Dermis microvascular lymphatic vessel endothelial cell (primary cell): ENCODE measurements around the gene CCDC82. TPM values are rescaled to one million over a fixed set of nuclear protein-coding genes. Genes with fewer than 3 reads are reported as not detected.

Source experiments
- DNase-seq, 2 donors: peaks; one replicate each; pipeline versions ENCODE4 v3.0.0 to v3.0.0-alpha.2; 2010; ENCODE audit warnings: low read depth in 2 of 2
- total RNA-seq: library from RNA; depleted of rRNA; stranded (reverse); fragments of >200 nt; gene quantifications from 2 replicates; pipeline ENCODE4 v1.2.1, GENCODE V29; 2014

CCDC82 gene
- total RNA-seq, 1 donor from 2014 or later, result 11.2 TPM

DNA sequence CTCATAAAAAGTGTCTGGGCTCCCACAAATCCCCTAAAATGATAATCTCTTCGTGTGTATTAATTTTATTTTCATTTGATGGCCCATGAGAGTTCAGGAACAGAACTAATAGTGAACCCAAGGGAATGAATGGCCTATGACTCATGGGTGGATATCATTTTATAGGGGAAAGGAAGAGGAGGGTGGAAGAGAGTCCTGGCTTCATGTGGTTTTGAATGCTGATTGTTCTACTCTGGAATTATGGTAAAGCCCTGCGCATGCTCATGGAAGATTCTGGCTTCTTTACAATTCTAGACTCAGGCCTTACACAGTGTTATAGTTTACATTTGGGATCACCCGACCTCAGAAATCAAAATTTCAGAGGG lies 82.0 kb downstream of the CCDC82 start:
- peak; percentile 87 to 92 for DNase-seq

DNA sequence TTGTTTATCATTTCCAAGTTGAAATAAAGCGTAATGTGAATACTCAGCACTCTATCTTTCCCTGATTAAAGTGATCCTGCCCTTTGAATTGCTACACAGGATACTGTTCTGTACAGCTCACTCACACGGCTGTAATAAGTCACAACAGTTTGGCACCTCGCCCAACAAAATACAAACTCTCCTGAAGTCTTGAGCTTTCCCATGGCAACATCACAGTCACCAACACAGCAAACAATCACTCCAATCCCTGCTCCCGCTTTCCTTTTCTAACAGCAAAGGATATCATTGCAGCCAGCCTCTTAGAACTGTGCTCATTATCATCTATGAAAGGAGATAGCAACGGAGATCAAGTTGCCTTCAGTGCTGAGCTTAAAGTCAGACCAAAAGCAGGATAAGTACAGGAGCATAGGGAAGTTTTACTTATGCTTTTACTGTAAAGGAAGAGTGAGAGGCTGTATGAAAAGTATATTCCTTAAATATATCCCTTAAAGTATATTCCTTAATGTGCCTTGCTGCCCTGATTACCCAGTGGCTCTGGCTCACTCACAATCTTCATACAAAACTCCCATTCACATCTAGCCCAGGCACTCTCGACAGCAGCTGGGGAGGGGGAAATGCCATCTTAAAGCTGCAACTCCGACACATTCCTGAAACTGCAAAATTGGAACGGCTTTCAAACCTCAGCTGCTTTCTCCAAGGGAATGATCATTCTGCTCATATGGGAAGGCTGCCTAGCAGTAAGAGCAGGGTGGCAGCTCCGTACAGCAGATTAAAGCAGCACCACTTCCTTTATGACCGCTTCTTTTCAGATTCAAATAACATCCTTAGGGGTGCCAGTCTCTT lies 82.6 kb downstream of the CCDC82 start:
- peak; percentile 100 for DNase-seq

DNA sequence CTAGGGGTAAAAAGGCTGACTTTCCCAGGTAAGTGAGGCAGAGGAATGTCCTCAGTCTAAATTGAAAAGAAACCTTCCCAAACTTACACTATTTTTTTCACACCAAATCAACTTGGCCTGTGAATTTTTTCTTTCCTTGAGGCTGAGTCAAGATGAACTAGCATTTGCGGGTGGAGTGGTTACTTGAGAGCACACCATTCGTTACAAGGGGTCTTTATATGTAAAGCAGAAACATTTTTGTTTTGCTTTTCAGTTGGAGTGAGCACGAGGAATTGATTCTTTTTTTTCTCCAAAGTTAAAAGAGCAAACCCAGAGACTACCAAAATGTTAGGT lies 83.1 kb downstream of the CCDC82 start:
- DNase-seq, result no peak

DNA sequence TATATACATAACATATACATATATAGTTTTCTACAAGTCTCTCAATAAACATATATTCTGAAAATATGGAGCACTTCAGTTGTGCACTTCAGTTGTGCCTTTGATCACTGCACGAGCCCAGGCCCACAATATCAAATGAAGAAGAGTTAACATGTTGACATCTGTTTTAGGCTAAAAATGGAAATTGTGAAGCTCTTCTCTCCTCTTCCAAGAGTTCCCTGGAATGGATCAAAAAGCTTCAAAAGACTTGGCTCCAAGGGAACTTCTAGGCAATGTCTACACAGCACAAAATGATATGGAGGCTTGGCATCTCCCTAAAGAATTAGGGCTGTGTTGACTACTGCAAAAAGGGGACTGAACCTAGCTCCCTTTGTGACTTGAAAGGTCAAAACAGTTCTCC lies 83.6 kb downstream of the CCDC82 start:
- no peak for DNase-seq

DNA sequence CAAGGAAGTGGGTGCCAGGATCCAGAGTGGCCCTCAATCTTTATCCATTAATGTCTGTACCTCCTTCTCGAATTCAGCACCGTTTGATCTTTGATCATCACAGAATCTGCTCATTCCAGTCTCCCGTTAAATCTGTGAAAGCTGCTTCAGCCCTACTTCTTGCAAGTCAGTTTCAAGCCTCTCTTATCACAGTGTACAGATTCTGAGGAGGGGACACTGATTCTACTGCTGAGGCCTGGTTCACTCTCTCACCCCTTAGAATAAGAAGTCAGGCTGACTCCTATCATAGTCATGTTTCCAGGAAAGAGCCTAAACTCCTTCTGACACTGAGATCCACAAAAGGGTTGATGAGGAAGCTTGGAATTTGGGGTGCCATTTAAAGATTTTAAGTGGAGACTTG lies 85.7 kb downstream of the CCDC82 start:
- DNase-seq, result no peak

DNA sequence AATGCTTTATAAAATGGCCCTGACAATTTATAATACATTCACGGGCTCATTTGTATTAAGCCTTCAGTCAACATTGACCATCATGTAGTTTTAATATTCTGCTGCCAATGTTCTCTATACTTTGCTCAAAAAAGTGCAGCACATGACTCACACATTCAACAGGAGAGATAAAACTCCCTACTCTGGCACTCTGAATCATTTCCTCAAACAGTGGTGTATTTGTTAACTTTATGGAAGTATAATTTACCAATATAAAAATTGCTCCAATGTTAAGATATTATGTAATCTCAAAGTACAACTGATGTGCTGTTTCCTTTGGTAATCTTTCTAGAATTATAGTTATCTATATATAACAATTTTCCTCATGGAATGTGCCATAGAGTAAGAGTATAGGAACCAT lies 86.6 kb downstream of the CCDC82 start:
- peak; percentile 85 to 93 for DNase-seq

Other genes with a start within 250 kb of the CCDC82 start
- 4.4 and 9.2 TPM in 2 replicates for gene MAML2, start 46.7 kb downstream of the CCDC82 start, total RNA-seq
- gene JRKL, start 101 bp upstream of the CCDC82 start, total RNA-seq, result 4.2 and 4.3 TPM in 2 replicates